ENCODE measurements around the gene ELMO1. TPM values are rescaled to one million over a fixed set of nuclear protein-coding genes. Genes with fewer than 3 reads are reported as not detected.

ELMO1 gene
- total RNA-seq, 1 experiment from 2014 or later: 7.8 TPM

DNA sequence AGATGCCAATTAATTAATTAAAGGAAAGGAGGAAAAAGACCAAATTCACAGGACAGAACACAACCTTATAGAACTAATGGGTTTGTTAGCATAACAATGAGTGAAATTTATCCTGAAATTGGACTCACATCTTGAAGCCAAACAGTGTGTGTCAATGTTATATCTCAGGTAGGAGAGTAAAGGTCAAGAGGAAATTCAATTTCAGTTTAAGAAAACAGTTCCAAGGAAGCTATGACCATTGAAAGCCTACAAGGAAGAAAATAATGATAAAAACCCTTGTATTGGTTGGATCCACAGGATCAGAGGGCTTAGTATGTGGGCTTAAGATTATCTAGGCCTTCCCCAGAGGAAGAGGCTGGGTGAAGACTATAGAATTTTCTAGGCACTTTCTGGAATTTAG lies 525.5 kb downstream of the ELMO1 start:
- H2BK5ac ChIP-seq (ENCODE audit: insufficient read length, low read length): no peak overlapping the region
- DNase-seq: no peak
- H3K56ac ChIP-seq (ENCODE audit: insufficient read length, low read depth, low read length): no peak overlapping the region
- no peak overlapping the region for H3T11ph ChIP-seq (ENCODE audit: low read length)
- H3K79me1 ChIP-seq (ENCODE audit: insufficient read depth, low read depth, low read length, poor library complexity, severe bottlenecking): no peaks in the 10 kb centered on the region
- H3K27me3 ChIP-seq (ENCODE audit: insufficient read depth, low read length): no peaks in the 10 kb centered on the region
- H2AFZ ChIP-seq (ENCODE audit: low read length): no peak overlapping the region
- H3K9me3 ChIP-seq (ENCODE audit: control insufficient read depth, low read depth, low read length): no peaks in the 10 kb centered on the region
- TF ChIP-seq, protein P1, sequence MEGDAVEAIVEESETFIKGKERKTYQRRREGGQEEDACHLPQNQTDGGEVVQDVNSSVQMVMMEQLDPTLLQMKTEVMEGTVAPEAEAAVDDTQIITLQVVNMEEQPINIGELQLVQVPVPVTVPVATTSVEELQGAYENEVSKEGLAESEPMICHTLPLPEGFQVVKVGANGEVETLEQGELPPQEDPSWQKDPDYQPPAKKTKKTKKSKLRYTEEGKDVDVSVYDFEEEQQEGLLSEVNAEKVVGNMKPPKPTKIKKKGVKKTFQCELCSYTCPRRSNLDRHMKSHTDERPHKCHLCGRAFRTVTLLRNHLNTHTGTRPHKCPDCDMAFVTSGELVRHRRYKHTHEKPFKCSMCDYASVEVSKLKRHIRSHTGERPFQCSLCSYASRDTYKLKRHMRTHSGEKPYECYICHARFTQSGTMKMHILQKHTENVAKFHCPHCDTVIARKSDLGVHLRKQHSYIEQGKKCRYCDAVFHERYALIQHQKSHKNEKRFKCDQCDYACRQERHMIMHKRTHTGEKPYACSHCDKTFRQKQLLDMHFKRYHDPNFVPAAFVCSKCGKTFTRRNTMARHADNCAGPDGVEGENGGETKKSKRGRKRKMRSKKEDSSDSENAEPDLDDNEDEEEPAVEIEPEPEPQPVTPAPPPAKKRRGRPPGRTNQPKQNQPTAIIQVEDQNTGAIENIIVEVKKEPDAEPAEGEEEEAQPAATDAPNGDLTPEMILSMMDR (conservative IDR thresholded peaks at IDR 0.05): no peak
- H2AK5ac ChIP-seq (ENCODE audit: insufficient read length, low read length): no peak overlapping the region
- H2BK120ac ChIP-seq (ENCODE audit: low read depth, low read length, poor library complexity, severe bottlenecking): no peak overlapping the region
- H3K23ac ChIP-seq (ENCODE audit: insufficient read length, low read depth, low read length): no peak overlapping the region
- H3K18ac ChIP-seq (ENCODE audit: insufficient read length, low read depth, low read length): no peak overlapping the region
- H3K36me3 Mint-ChIP-seq (ENCODE audit: insufficient read depth in 1 of 3, low read depth in 3 of 3): no peaks in the 10 kb centered on the region; a peak in 1 of 7 replicates
- H3K79me2 ChIP-seq (ENCODE audit: insufficient read depth, low read length): no peaks in the 10 kb centered on the region
- H3K9me3 Mint-ChIP-seq: peaks cover 0 to 2% of the 10 kb centered on the region in 2 experiments; a peak in 1 of 5 replicates
- no peaks in the 10 kb centered on the region for H3K4me1 ChIP-seq (ENCODE audit: insufficient read depth, low read length)
- no peak overlapping the region for H3K14ac ChIP-seq (ENCODE audit: insufficient read depth, low read length)
- no peaks in the 10 kb centered on the region for H3K23me2 ChIP-seq (ENCODE audit: insufficient read length, low read depth, low read length, poor library complexity, severe bottlenecking)
- no peak overlapping the region for H4K8ac ChIP-seq (replicated peaks; ENCODE audit: insufficient read length, low read depth, low read length)
- H3K27ac ChIP-seq (ENCODE audit: insufficient read length, low read depth, low read length): no peak overlapping the region
- H3K4me2 ChIP-seq (ENCODE audit: insufficient read depth, insufficient read length, low read length): no peak overlapping the region
- H4K5ac ChIP-seq (ENCODE audit: insufficient read length, low read depth, low read length): no peak overlapping the region
- H3K4me3 Mint-ChIP-seq: no peak overlapping the region
- H3K27ac Mint-ChIP-seq: no peak overlapping the region
- no peaks in the 10 kb centered on the region for H4K20me1 ChIP-seq (ENCODE audit: control insufficient read depth, insufficient read depth, insufficient read length)
- no peak overlapping the region for H4K91ac ChIP-seq (ENCODE audit: insufficient read length, low read depth, low read length)
- H2BK15ac ChIP-seq (ENCODE audit: low read depth, low read length): no peak overlapping the region
- H2BK20ac ChIP-seq (ENCODE audit: low read depth, low read length, poor library complexity, severe bottlenecking): no peak overlapping the region
- H2BK12ac ChIP-seq (ENCODE audit: insufficient read length, low read depth, low read length): no peak overlapping the region
- H3K4ac ChIP-seq (ENCODE audit: low read depth, low read length): no peak overlapping the region
- H3K27me3 Mint-ChIP-seq (ENCODE audit: low read depth): no peaks in the 10 kb centered on the region; the same call in none of the 2 replicates
- H3K4me1 Mint-ChIP-seq: no peaks in the 10 kb centered on the region
- H3K9ac ChIP-seq (ENCODE audit: extremely low read depth, insufficient read length, low read length): no peak overlapping the region
